CD4-positive, alpha-beta T cell treated with Interleukin-12 subunit alpha and Interleukin-12 subunit beta, for 1 hour (primary cell): ENCODE data around the gene MVP.
"Not testable (repeated sequence)": the region's sequence is repeated elsewhere in the genome, so short reads cannot be mapped to it uniquely, and the experiment has no call there.

Experiments
- DNase-seq: peaks from one replicate; pipeline ENCODE4 v3.0.0-alpha.2; 2020

The MVP gene

DNA sequence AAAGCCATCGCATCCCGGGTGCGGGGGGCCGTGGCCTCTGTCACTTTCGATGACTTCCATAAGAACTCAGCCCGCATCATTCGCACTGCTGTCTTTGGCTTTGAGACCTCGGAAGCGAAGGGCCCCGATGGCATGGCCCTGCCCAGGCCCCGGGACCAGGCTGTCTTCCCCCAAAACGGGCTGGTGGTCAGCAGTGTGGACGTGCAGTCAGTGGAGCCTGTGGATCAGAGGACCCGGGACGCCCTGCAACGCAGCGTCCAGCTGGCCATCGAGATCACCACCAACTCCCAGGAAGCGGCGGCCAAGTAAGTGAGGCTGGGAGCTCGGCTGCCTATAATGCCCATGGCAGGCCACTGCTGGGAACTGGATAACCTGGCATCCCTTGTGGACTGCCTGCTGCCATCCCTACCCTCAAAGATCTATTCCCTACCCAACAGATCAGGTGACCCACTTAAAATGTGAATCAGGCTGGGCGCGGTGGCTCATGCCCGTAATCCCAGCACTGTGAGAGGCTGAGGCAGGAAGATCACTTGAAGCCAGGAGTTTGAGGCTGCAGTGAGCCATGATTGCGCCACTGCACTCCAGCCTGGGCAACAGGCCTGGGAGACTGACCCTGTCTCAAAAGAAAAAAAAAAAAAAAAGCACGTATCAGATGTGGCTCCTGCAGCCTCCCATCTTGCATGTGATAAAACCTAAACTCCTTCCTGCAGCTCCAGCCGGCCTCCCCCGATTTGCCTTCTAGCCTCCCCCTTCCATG is 24.5 kb downstream of the MVP start:
- DNase-seq = no peak

- DNase-seq = no peak
Observed at GRCh38 chr16:29845656-29846055, 25.4 kb downstream of the MVP start.

- peak; percentile 83 for DNase-seq
Observed at GRCh38 chr16:29848420-29849297, 28.4 kb downstream of the MVP start.

GRCh38 chr16:29849505-29849904 is 29.2 kb downstream of the MVP start:
- DNase-seq = no peak

GRCh38 chr16:29850998-29851397 is 30.7 kb downstream of the MVP start:
- DNase-seq = no peak

DNA sequence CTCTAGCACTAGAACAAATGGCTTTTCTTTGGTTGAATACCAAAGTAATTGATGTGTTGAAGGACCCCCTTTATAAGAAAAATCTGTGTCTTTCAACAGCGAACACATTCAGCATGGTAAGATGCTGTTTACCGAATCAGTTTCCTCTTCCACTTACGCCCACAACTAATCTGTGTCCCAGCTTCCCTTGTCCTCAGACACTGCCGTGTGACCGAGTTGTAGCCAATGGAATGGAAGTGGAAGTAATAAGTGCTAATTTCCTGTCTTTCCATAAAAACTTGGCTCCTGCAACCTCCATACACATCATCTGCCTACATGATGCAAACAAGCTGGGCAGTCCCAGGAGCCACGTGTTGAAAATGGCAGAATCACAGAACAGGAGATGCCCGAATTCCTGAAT is 32.4 kb downstream of the MVP start:
- DNase-seq = no peak

- DNase-seq = no peak
Observed at GRCh38 chr16:29854520-29855100, 34.3 kb downstream of the MVP start.

- DNase-seq = no peak
Observed at GRCh38 chr16:29857133-29857760, 37.0 kb downstream of the MVP start.

- no peak for DNase-seq
Observed at GRCh38 chr16:29858149-29858849, 38.0 kb downstream of the MVP start.

- DNase-seq = no peak
Observed at GRCh38 chr16:29858974-29859373, 38.7 kb downstream of the MVP start.

DNA sequence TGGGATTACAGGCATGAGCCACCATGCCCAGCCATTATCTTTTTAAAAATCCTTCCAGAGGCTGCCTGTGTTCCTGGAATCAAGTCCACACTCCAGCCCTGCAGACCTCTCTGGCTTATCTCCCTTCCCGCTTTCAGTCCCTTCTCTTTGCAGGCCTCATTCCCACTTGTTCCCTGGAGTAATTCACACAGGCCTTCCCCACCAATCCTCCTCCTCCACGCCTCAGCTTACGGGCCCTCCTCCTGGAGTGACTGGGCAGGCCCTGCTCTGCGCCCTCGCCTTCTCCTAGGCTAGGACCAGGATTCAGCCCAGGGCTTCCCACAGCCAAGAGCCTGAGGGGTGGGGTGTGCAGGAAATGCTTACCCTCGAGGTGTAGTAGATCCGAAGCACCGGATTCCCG is 40.0 kb downstream of the MVP start:
- no peak for DNase-seq

GRCh38 chr16:29862383-29862883 is 42.2 kb downstream of the MVP start:
- DNase-seq = no peak

DNA sequence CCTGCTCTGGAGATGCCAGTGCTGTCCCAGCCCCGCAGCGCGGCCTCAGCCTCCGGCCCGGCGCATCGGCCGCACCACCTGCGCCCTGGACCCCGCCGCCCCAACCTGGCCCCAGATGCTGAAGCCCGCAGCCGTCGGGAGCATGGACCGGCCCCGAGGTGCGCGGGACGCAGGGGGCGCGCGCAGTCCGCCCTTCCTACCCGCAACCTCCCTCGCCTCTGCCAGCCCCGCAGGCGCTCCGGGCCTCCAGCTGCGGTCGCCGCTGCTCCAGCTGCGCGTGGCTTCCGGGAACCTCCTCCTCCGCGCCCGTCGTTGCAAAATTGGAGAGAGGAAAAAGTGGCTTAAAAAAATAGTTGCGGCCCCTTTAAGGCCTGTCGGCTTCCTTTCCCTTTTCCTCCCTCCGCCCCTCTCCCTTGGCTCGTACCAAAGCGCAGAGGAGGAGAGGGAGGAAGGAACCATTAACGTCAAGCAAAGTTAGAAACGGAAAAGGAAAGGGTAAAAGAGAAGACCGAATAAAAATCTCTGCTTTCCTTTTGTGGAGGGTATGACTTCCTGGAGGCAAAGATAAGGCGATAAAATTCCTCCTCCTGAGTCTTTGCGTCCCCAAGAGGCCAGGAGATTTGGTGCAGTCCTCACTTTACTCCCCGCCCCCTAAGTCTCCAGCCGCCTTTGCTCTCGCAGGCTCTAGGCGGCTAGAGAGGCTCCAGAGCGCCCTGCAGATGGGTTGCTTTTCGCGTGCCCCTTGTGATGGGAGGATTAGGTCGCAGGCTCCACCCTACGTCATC is 42.8 kb downstream of the MVP start, which contains the start of gene CDIPT:
Gene CDIPT, minus strand, starts transcription at position 343 of the 785 bp plus-strand sequence. CDS start 369 bp downstream, outside the sequence.
- peak; percentile 96 for DNase-seq

DNA sequence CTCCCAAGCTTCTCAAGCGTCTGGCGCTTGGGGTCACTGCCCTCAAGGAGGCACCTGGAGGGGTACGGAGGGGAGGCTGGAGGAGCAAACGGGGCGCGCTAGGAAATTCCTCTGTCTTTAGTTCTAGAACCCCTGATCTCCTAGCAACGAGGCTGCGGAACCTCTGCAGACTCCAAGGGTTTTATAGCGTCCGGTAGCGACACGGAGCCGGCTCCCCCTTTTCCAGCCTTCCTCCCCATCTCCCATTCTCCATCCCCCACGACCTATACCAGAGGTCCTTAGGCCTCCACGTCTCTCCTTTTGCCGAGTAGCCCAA is 43.4 kb downstream of the MVP start:
- DNase-seq = no peak

GRCh38 chr16:29864205-29864604 is 43.9 kb downstream of the MVP start:
- no peak for DNase-seq

DNA sequence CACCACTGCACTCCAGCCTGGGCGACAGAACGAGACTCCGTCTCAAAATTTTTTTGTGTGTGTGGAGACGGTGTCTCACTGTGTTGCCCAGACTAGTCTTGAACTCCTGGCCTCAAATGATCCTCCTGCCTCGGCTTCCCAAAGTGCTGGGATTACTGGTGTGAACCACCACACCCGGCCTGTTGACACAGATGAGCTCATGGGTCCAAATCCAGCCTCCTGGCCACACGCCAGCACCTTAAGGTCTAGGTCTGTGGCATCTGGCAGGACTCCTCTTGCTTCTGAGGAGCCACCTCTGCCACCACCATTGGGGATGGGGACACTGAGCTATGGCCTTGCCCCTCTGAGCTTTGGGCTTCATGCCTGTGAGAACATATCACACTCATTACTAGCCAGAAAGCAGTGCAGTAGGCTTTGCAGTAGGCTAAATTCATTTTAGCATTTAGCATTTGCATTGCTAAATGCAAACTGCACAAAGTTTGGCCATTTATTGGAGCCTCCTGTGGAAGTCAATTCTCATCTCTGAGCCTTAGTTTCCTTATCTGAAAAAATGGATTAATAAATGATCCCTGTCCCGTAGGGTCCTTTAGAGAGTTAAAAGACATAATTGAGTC is 48.2 kb downstream of the MVP start:
- DNase-seq = no peak

- DNase-seq = not testable (repeated sequence)
Observed at GRCh38 chr16:29869067-29869466, 48.8 kb downstream of the MVP start.

GRCh38 chr16:29871822-29872546 is 51.7 kb downstream of the MVP start:
- no peak for DNase-seq

DNA sequence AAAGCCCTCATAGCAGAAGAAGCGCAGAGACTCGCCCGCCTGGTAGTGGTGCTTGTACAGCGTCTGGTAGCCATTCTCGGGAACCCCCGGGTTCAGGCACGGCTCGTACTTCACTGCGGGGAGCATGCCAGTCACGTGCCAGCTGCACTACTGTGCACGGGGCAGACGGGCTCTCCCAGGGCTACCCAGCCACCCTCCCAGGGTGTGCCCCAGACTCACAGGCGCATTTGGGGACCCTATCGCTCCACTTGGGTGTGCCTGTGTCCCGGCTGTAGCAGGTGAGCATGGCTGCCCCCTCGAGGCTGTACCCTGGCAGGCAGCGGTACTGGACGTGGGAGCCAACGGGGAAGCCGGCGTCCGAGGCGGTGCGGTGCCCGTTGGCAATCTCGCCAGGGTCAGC is 53.1 kb downstream of the MVP start:
- no peak for DNase-seq

DNA sequence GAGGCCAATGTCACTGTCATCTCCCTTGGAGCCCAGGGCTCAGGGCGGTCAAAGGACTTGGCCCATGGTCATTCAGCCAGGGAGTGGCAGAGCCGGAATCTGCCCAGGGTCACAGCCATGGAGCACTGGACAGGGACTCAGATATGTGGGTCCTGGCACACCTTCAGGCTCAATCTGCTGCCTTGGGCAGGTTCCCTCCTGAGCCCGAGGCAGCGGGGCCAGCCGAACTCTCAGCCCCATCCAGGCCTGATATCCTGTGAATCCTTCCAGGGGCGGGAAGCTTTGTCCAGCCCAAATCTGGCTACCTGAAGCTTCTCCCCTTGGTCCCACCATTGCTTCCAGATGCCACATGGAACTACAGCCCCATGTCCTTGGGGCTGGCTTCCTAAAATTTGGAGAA is 54.9 kb downstream of the MVP start:
- no peak for DNase-seq

DNA sequence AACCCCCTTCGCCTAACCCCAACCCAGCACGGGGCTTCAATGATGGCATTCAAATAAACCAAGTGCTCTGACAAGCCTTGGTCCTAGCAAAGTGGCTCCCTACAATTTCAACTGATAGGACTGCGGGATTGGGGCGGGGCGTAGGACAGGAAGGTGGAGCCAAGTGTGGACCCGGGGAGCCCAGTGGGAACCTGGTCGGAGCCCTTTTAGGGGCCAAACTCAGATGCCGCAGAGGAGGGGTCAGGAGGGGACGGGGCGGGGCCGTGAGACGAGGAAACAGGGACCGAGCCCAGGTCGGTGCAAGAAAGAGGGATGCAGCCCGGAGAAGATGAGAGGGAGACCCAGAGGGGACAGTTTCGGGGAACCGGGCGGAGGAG is 55.9 kb downstream of the MVP start:
- DNase-seq = peak; percentile 4
